GM12878 (cell line): ENCODE measurements around the gene SF3B6. TPM values are rescaled to one million over a fixed set of nuclear protein-coding genes. Genes with fewer than 3 reads are reported as not detected.
A peak's percentile ranks its signal among the peaks of the same experiment; 100 is the strongest.

Experiments used
- ATAC-seq: fragments of 200-7000 bp; cut with Tn5 transposase; 3 replicates; pipeline ENCODE4 v1.9.1; 2020; ENCODE audit warnings: mild to moderate bottlenecking, moderate library complexity
- BruUV-seq: library from RNA; stranded (reverse); fragments of 400-500 nt; replicated peaks from 2 replicates; lab custom pipeline; 2021; lab: Mats Ljungman, UMichigan
- CTCF ChIA-PET: fragments of 300-600 bp; sonication (Branson Sonifier 250); formaldehyde crosslinking; extraction: SDS; loops from one replicate; lab custom pipeline; 2021; ENCODE audit warnings: inconsistent platforms; lab: Yijun Ruan, JAX
- POLR2A ChIA-PET: fragments of 350-600 bp; formaldehyde crosslinking; extraction: SDS; loops from one replicate; lab custom pipeline; 2021; ENCODE audit warnings: inconsistent platforms; lab: Charles Lee
- RAD21 ChIA-PET: fragments of 300-600 bp; sonication (Branson Sonifier 250); formaldehyde crosslinking; loops from one replicate; lab custom pipeline; 2023; ENCODE audit warnings: antibody characterized with exemption; ENCODE audit not compliant: unreplicated experiment; lab: Charles Lee
- SMC1A ChIA-PET: fragments of 300-600 bp; sonication (Branson Sonifier 250); formaldehyde crosslinking; loops from one replicate; lab custom pipeline; 2023; ENCODE audit not compliant: unreplicated experiment, uncharacterized antibody; lab: Charles Lee
- DNase-seq: peaks from one replicate; pipeline ENCODE4 v3.0.0-alpha.2; 2011; ENCODE audit warnings: low read depth, low spot score
- FAIRE-seq: peaks from 3 replicates; lab custom pipeline; 2011; peaks lifted over from hg19 to GRCh38; lab: Jason Lieb, UNC
- H2AFZ ChIP-seq: 2 replicates; pipeline ENCODE4 v1.6.0; 2011; ENCODE audit warnings: low read depth, low read length, control low read depth; ENCODE audit not compliant: control insufficient read depth
- H3K27ac ChIP-seq: 2 replicates; pipeline ENCODE4 v1.5.1; 2011; ENCODE audit warnings: control low read depth; ENCODE audit not compliant: control insufficient read depth, insufficient read depth
- H3K27me3 ChIP-seq, 2 experiments: replicated peaks in 1 of 2; 2 replicates each; pipeline versions ENCODE4 v1.6.0 to v1.6.1; 2011; ENCODE audit warnings: low read length in 1 of 2; ENCODE audit not compliant: control insufficient read depth in 2 of 2, insufficient read depth in 2 of 2
- H3K36me3 ChIP-seq, 2 experiments: 2 replicates each; pipeline ENCODE4 v1.5.1; 2011; ENCODE audit warnings: low read length in 1 of 2; ENCODE audit not compliant: control insufficient read depth in 2 of 2, insufficient read depth in 2 of 2
- H3K4me1 ChIP-seq: 2 replicates; pipeline ENCODE4 v1.6.1; 2011; ENCODE audit warnings: mild to moderate bottlenecking, low read length, moderate library complexity, mixed read lengths; ENCODE audit not compliant: control insufficient read depth, insufficient read depth
- H3K4me2 ChIP-seq: 2 replicates; pipeline ENCODE4 v1.6.0; 2011; ENCODE audit warnings: control low read depth; ENCODE audit not compliant: control insufficient read depth, insufficient read depth
- H3K4me3 ChIP-seq: fragments of 200-600 bp; sonication (generic); 2 replicates; pipeline ENCODE4 v1.5.1; 2016
- H3K79me2 ChIP-seq: 2 replicates; pipeline ENCODE4 v1.6.0; 2011; ENCODE audit warnings: low read length; ENCODE audit not compliant: control insufficient read depth, insufficient read depth
- H3K9ac ChIP-seq: 2 replicates; pipeline ENCODE4 v1.8.0; 2011; ENCODE audit warnings: low read length, control low read depth, mixed read lengths; ENCODE audit not compliant: control insufficient read depth, insufficient read depth
- H3K9me3 ChIP-seq: replicated peaks from 3 replicates; pipeline ENCODE4 v1.5.1; 2011; ENCODE audit warnings: mild to moderate bottlenecking, low read length; ENCODE audit not compliant: control insufficient read depth, insufficient read depth
- H4K20me1 ChIP-seq: 2 replicates; pipeline ENCODE4 v1.6.0; 2011; ENCODE audit not compliant: control insufficient read depth, insufficient read depth
- FOXM1 ChIP-seq: IDR thresholded peaks from 2 replicates; pipeline ENCODE4 v1.6.1; 2012; ENCODE audit warnings: low read depth, mild to moderate bottlenecking, inconsistent platforms, low read length, moderate library complexity
- GATAD2B ChIP-seq: fragments of 450-650 bp; conservative IDR thresholded peaks from 2 replicates; pipeline ENCODE4 v1.6.1; 2017; ENCODE audit warnings: low read depth, mild to moderate bottlenecking, moderate library complexity
- KLF5 ChIP-seq: fragments of 450-650 bp; IDR thresholded peaks from 2 replicates; pipeline ENCODE4 v1.6.1; 2014; ENCODE audit warnings: mild to moderate bottlenecking; ENCODE audit not compliant: partially characterized antibody
- NFYB ChIP-seq: IDR thresholded peaks from 2 replicates; pipeline ENCODE4 v1.6.1; 2011; ENCODE audit warnings: low read depth, mild to moderate bottlenecking, low read length, improper control_type of control experiment, moderate library complexity; ENCODE audit not compliant: insufficient read depth
- NR2C1 ChIP-seq: fragments of 450-650 bp; IDR thresholded peaks from 2 replicates; pipeline ENCODE4 v1.6.1; 2017; ENCODE audit warnings: antibody characterized with exemption, mild to moderate bottlenecking, moderate library complexity
- PAX5 ChIP-seq: IDR thresholded peaks from 2 replicates; pipeline ENCODE4 v1.6.1; 2011; ENCODE audit warnings: low read depth, low read length, borderline replicate concordance
- POLR2AphosphoS5 ChIP-seq: IDR thresholded peaks from 2 replicates; pipeline ENCODE4 v1.6.1; 2011; ENCODE audit warnings: mild to moderate bottlenecking, low read length, inconsistent platforms
- RB1 ChIP-seq: fragments of 450-650 bp; formaldehyde crosslinking; IDR thresholded peaks from 2 replicates; pipeline ENCODE4 v1.6.1; 2017; ENCODE audit warnings: mild to moderate bottlenecking, borderline replicate concordance
- RFX5 ChIP-seq: IDR thresholded peaks from 2 replicates; pipeline ENCODE4 v1.6.1; 2011; ENCODE audit warnings: low read depth, low read length, improper control_type of control experiment
- SRF ChIP-seq, 2 experiments: IDR thresholded peaks; 2 replicates each; pipeline ENCODE4 v1.6.1; 2011; ENCODE audit warnings: low read depth in 2 of 2, low read length in 2 of 2, mild to moderate bottlenecking in 1 of 2, moderate library complexity in 1 of 2
- WGBS: methylation state at CpG from one replicate; pipeline ENCODE4 v1.1.6; 2016; ENCODE audit warnings: low lambda C conversion rate; ENCODE audit not compliant: insufficient replicate concordance, insufficient coverage; ENCODE audit errors: missing lambda C conversion rate; 5-methylcytosine and 5-hydroxymethylcytosine counted together
- in situ Hi-C: fragments of 300-500 bp; cut with MboI; formaldehyde crosslinking; loops from 9 replicates; pipeline ENCODE4 v1.14.3; 2018; ENCODE audit warnings: mixed read lengths
- intact Hi-C: fragments of 100-400 bp; cut with micrococcal nuclease; formaldehyde crosslinking; loops from one replicate; pipeline ENCODE4 v1.14.2; 2022; ENCODE audit not compliant: unreplicated experiment
- polyA plus RNA-seq, 11 experiments: library from polyadenylated mRNA; depleted of rRNA in 4 of 11; unstranded in 6 of 11; stranded (reverse) in 5 of 11; fragments of >200 nt; fragmentation: Nextera tagmentation in 4 of 11; fragmentation: Illumina TruSeq in 1 of 11; extraction: Ambion mirVana in 4 of 11; extraction: Trizol in 1 of 11; gene quantifications; 1 replicate in 1 of 11; 2 replicates in 10 of 11; pipeline versions ENCODE4 v1.2.1 to v1.2.3, GENCODE V29; 2011 to 2016; ENCODE audit warnings: inconsistent platforms in 2 of 11, missing spikeins in 2 of 11, low read depth in 1 of 11
- total RNA-seq, 4 experiments: library from RNA; depleted of rRNA in 3 of 4; stranded (reverse); fragments of >200 nt in 3 of 4; fragmentation: Illumina TruSeq in 1 of 4; extraction: Trizol in 1 of 4; gene quantifications; 2 replicates each; pipeline versions ENCODE4 v1.2.1 to v1.2.3, GENCODE V29; 2013 to 2021

The SF3B6 gene
- total and polyA plus RNA-seq, 10 of the 15 experiments (the other 5 are each of a cell fraction or from before 2014, with no cell fraction given), result 118 to 584 (median 270) TPM

DNA sequence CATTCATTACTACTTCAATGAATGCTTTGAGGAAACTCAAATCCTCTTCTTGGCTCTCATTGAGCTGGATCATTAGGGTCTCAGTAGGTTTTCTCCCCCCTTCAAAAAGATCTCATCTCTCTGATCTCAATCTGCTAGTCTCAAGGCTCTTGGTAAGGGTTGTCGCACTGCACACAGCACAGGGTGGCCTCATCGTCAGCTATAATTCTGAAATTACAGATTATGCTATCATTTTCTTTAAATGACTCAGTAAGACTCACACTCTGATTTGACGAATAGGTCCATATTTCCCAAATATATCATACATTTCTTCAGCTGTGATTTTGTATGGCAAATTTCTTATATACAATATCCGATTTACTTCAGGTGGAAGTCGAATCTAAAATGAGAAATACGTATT is 2.3 kb downstream of the SF3B6 start:
- Histone ChIP-seq H4K20me1 (no peaks in the 10 kb centered on the region), H3K27me3 (no peaks in the 10 kb centered on the region), H2AFZ (no peak overlapping the region), H3K4me2 (peak overlapping the region; percentile 1; the same call in 1 of the 2 replicates), H3K9me3 (no peaks in the 10 kb centered on the region; the same call in 2 of the 3 replicates), H3K79me2 (peaks cover 27% of the 10 kb centered on the region), H3K4me3 (no peak overlapping the region), H3K4me1 (peaks cover 9% of the 10 kb centered on the region), H3K27ac (no peak overlapping the region), H3K9ac (no peak overlapping the region), H3K36me3 (peaks cover 0 to 5% of the 10 kb centered on the region in 2 experiments; a peak in 1 of 4 replicates)
- intact Hi-C loops (no loop called here), in situ Hi-C loops (no loop called here)
- ChIA-PET POLR2A (interaction anchor here (1.2 to 1.7 kb wide), 2 partner anchors 27 to 148 kb away, joined by 4 to 6 read pairs; partner anchors contain the start of genes ATAD2B and WDCP), RAD21 (interaction anchor here (0.8 to 1.6 kb wide), 2 partner anchors 27 to 147 kb away, joined by 6 to 7 read pairs; partner anchors contain the start of genes ATAD2B and WDCP), CTCF (interaction anchor here (0.9 to 5.0 kb wide), 4 partner anchors 11 to 249 kb away, joined by 3 to 30 read pairs (median 4); partner anchors contain the start of genes ATAD2B and TP53I3), SMC1A (interaction anchor here (0.7 to 2.6 kb wide), 7 partner anchors 10 to 258 kb away, joined by 3 to 13 read pairs (median 3); partner anchors contain the start of gene ATAD2B)
- TF ChIP-seq NFYB (no peak), PAX5 (no peak), GATAD2B (no peak), SRF (IDR thresholded peaks at IDR 0.05; ENCODE audit: low read depth in 2 of 2, low read length in 2 of 2) (no peak), FOXM1 (no peak), KLF5 (no peak), RB1 (no peak), POLR2AphosphoS5 (no peak), NR2C1 (no peak), RFX5 (no peak)
- no TSS peak for BruUV-seq
- no peak for DNase-seq
- no peak for ATAC-seq
- FAIRE-seq, result no peak
- 51% methylated on average over 6 of the region's 6 CpGs for WGBS
